Upper lobe of left lung (tissue), 4 donors: ENCODE data around the gene CCNJ.

Source experiments
- POLR2A ChIP-seq, 4 donors: fragments of 450-650 bp; IDR thresholded peaks; one replicate each; pipeline ENCODE4 v1.5.1; 2016 to 2017; ENCODE audit warnings: antibody characterized with exemption in 4 of 4, mild to moderate bottlenecking in 2 of 4
- TF ChIP-seq, protein P1 (sequence below), 6 experiments: fragments of 450-650 bp in 4 of 6; fragments of 200-600 bp in 2 of 6; sonication (generic) in 2 of 6; IDR thresholded peaks; one replicate each; pipeline ENCODE4 v1.5.1; 2016 to 2019; ENCODE audit warnings: antibody characterized with exemption in 6 of 6

DNA sequence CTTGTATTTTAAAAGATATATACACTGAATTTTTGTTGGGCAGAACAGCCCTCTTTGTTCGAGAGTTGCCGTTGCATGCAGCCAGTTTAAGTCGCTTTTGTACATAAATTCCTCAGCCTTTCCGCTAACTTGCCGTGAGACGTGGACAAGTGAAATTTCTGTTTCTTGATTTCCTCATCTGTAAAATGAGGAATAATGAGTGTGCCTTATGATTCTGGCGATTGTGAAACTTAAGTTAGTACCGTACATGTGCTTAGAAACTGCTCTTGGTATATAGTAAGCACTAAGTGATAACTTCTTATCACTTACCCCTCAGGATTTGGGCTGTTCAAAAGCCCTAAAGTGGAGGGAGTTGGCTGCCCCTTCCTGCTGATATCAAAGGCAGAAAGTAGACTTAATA is 1.4 kb downstream of the CCNJ start:
- TF ChIP-seq, protein P1, sequence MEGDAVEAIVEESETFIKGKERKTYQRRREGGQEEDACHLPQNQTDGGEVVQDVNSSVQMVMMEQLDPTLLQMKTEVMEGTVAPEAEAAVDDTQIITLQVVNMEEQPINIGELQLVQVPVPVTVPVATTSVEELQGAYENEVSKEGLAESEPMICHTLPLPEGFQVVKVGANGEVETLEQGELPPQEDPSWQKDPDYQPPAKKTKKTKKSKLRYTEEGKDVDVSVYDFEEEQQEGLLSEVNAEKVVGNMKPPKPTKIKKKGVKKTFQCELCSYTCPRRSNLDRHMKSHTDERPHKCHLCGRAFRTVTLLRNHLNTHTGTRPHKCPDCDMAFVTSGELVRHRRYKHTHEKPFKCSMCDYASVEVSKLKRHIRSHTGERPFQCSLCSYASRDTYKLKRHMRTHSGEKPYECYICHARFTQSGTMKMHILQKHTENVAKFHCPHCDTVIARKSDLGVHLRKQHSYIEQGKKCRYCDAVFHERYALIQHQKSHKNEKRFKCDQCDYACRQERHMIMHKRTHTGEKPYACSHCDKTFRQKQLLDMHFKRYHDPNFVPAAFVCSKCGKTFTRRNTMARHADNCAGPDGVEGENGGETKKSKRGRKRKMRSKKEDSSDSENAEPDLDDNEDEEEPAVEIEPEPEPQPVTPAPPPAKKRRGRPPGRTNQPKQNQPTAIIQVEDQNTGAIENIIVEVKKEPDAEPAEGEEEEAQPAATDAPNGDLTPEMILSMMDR (IDR thresholded peaks at IDR 0.05), result no peak
- TF ChIP-seq POLR2A (IDR thresholded peaks at IDR 0.05), result no peak
